GM04504 (cell line): Measurements from ENCODE around the gene MAD2L2.

ENCODE experiments used
- DNase-seq: peaks from one replicate; pipeline ENCODE4 v3.0.0-alpha.2; 2012; ENCODE audit warnings: low read depth

The MAD2L2 gene

GRCh38 chr1:11629184-11630016 lies 51.5 kb downstream of the MAD2L2 start:
- no peak for DNase-seq

GRCh38 chr1:11628767-11629166 lies 52.2 kb downstream of the MAD2L2 start:
- DNase-seq, result no peak

- DNase-seq, result no peak
These were observed 54.4 kb downstream of the MAD2L2 start for GRCh38 chr1:11626551-11626950.
